ENCODE results near the gene IFT80. TPM values are rescaled to one million over a fixed set of nuclear protein-coding genes. Genes with fewer than 3 reads are reported as not detected.

IFT80 gene
- total and polyA plus RNA-seq, 2 donors (not counting 1 experiment from before 2014, with no cell fraction given), result 17.7 to 44.1 TPM

GRCh38 chr3:160434071-160434470 lies 35.0 kb upstream of the IFT80 start:
- H3K9me3 Mint-ChIP-seq (ENCODE audit: insufficient read depth), result no peaks in the 10 kb centered on the region
- Histone ChIP-seq H2AFZ (ENCODE audit: insufficient read depth, low read depth, low read length, poor library complexity, severe bottlenecking) (no peak overlapping the region), H3K79me2 (ENCODE audit: control insufficient read depth, insufficient read depth, low read length) (peaks cover 10% of the 10 kb centered on the region), H3K4me3 (ENCODE audit: control extremely low read depth in 1 of 5, extremely low read depth in 1 of 5, insufficient read depth in 1 of 5, low read depth in 2 of 5, low read length in 4 of 5) (no peak overlapping the region), H3K36me3 (replicated peaks in 1 of 2; ENCODE audit: control extremely low read depth in 1 of 2, control insufficient read depth in 1 of 2, extremely low read depth in 1 of 2, insufficient read depth in 2 of 2, low read length in 1 of 2) (peaks cover 7 to 57% of the 10 kb centered on the region in 2 experiments), H3K27me3 (replicated peaks in 1 of 4; ENCODE audit: control extremely low read depth in 1 of 4, control insufficient read depth in 3 of 4, insufficient read depth in 4 of 4, low read length in 3 of 4) (no peaks in the 10 kb centered on the region), H3K9ac (ENCODE audit: low read length) (no peak overlapping the region), H3K9me3 (ENCODE audit: control extremely low read depth in 1 of 3, control insufficient read depth in 2 of 3, insufficient read depth in 1 of 3, low read length in 2 of 3) (no peaks in the 10 kb centered on the region), H3K27ac (ENCODE audit: low read length in 2 of 2) (no peak overlapping the region), H3K4me2 (replicated peaks; ENCODE audit: low read depth, low read length, poor library complexity, severe bottlenecking) (no peak overlapping the region), H3K4me1 (ENCODE audit: control insufficient read depth in 2 of 2, insufficient read depth in 2 of 2, low read length in 2 of 2) (no peaks in the 10 kb centered on the region), H4K20me1 (ENCODE audit: control insufficient read depth, insufficient read depth, low read length, poor library complexity, severe bottlenecking) (no peaks in the 10 kb centered on the region)
- H3K27ac Mint-ChIP-seq, result no peak overlapping the region
- WGBS (ENCODE audit: insufficient coverage), result no CpG with 5 or more reads among the region's 2 CpGs
- H3K4me3 Mint-ChIP-seq, result no peak overlapping the region
- ATAC-seq (ENCODE audit: low read depth) (no peak), DNase-seq (no peak)
- ChIA-PET POLR2A (no interaction called here), CTCF (no interaction called here)
- intact Hi-C loops (cut with micrococcal nuclease), result no loop called here
- TF ChIP-seq EZH2 (IDR thresholded peaks at IDR 0.05; ENCODE audit: borderline replicate concordance, insufficient read depth, low read depth, low read length, poor library complexity, severe bottlenecking) (no peak), CTCF (IDR thresholded peaks at IDR 0.05) (no peak)
- no peaks in the 10 kb centered on the region for H3K27me3 Mint-ChIP-seq
- peaks cover 13% of the 10 kb centered on the region for H3K4me1 Mint-ChIP-seq

- H3K4me1 Mint-ChIP-seq, result no peaks in the 10 kb centered on the region
- peaks cover 3% of the 10 kb centered on the region for H3K79me2 ChIP-seq (ENCODE audit: control insufficient read depth, insufficient read depth, low read length)
- H3K27ac Mint-ChIP-seq, result no peak overlapping the region
- no peaks in the 10 kb centered on the region for H3K9me3 ChIP-seq (ENCODE audit: control extremely low read depth in 1 of 3, control insufficient read depth in 2 of 3, insufficient read depth in 1 of 3, low read length in 2 of 3)
- intact Hi-C loops (cut with micrococcal nuclease), result no loop called here
- no peak for TF ChIP-seq EZH2 (IDR thresholded peaks at IDR 0.05; ENCODE audit: borderline replicate concordance, insufficient read depth, low read depth, low read length, poor library complexity, severe bottlenecking)
- no peak for TF ChIP-seq CTCF (IDR thresholded peaks at IDR 0.05)
- no peak overlapping the region for H3K4me3 Mint-ChIP-seq
- H3K27me3 Mint-ChIP-seq, result no peaks in the 10 kb centered on the region
- no peak for DNase-seq
- H3K9ac ChIP-seq (ENCODE audit: low read length), result no peak overlapping the region
- no peak overlapping the region for H3K27ac ChIP-seq (ENCODE audit: low read length in 2 of 2)
- ATAC-seq (ENCODE audit: low read depth), result no peak
- WGBS (ENCODE audit: insufficient coverage), result 100% methylated on average over 3 of the region's 11 CpGs
- no peaks in the 10 kb centered on the region for H3K4me1 ChIP-seq (ENCODE audit: control insufficient read depth in 2 of 2, insufficient read depth in 2 of 2, low read length in 2 of 2)
- H3K4me2 ChIP-seq (replicated peaks; ENCODE audit: low read depth, low read length, poor library complexity, severe bottlenecking), result no peak overlapping the region
- no peaks in the 10 kb centered on the region for H3K9me3 Mint-ChIP-seq (ENCODE audit: insufficient read depth)
- no peaks in the 10 kb centered on the region for H3K27me3 ChIP-seq (replicated peaks in 1 of 4; ENCODE audit: control extremely low read depth in 1 of 4, control insufficient read depth in 3 of 4, insufficient read depth in 4 of 4, low read length in 3 of 4)
- ChIA-PET CTCF (interaction anchor here (1.4 kb wide), 1 partner anchor 12 kb away, joined by 4 read pairs; no protein-coding TSS in a partner anchor), POLR2A (no interaction called here)
- peaks cover 4 to 51% of the 10 kb centered on the region in 2 experiments for H3K36me3 ChIP-seq (replicated peaks in 1 of 2; ENCODE audit: control extremely low read depth in 1 of 2, control insufficient read depth in 1 of 2, extremely low read depth in 1 of 2, insufficient read depth in 2 of 2, low read length in 1 of 2)
- H3K4me3 ChIP-seq (ENCODE audit: control extremely low read depth in 1 of 5, extremely low read depth in 1 of 5, insufficient read depth in 1 of 5, low read depth in 2 of 5, low read length in 4 of 5), result no peak overlapping the region
- no peaks in the 10 kb centered on the region for H4K20me1 ChIP-seq (ENCODE audit: control insufficient read depth, insufficient read depth, low read length, poor library complexity, severe bottlenecking)
- H2AFZ ChIP-seq (ENCODE audit: insufficient read depth, low read depth, low read length, poor library complexity, severe bottlenecking), result no peak overlapping the region
Measured at GRCh38 chr3:160427832-160428424, 28.9 kb upstream of the IFT80 start.
